OCI-LY1 (cell line): Measurements from ENCODE around the gene TAB3.

ENCODE experiments used
- H2AFZ ChIP-seq: fragments of 200-600 bp; sonication (generic), shearing (Covaris generic); 2 replicates; pipeline ENCODE4 v1.6.0; 2014; ENCODE audit warnings: antibody characterized with exemption, mild to moderate bottlenecking, low read length
- H3F3A ChIP-seq: fragments of 200-600 bp; sonication (generic), shearing (Covaris generic); 2 replicates; pipeline ENCODE4 v1.6.0; 2014; ENCODE audit warnings: mild to moderate bottlenecking, antibody characterized with exemption, low read length, moderate library complexity; ENCODE audit not compliant: insufficient read depth
- H3K27ac ChIP-seq: fragments of 200-600 bp; sonication (generic); 2 replicates; pipeline ENCODE4 v1.5.1; 2014; ENCODE audit warnings: low read length, mixed run types, mild to moderate bottlenecking, low read depth; ENCODE audit not compliant: poor library complexity, severe bottlenecking
- H3K27me3 ChIP-seq: fragments of 200-600 bp; sonication (generic); 2 replicates; pipeline ENCODE4 v1.6.0; 2014; ENCODE audit warnings: antibody characterized with exemption, mild to moderate bottlenecking, low read length, moderate library complexity; ENCODE audit not compliant: insufficient read depth
- H3K36me3 ChIP-seq: fragments of 200-600 bp; sonication (generic); 2 replicates; pipeline ENCODE4 v1.6.1; 2014; ENCODE audit warnings: mild to moderate bottlenecking, antibody characterized with exemption, low read length, moderate library complexity, mixed read lengths; ENCODE audit not compliant: insufficient read depth
- H3K4me1 ChIP-seq: fragments of 200-600 bp; sonication (generic); 2 replicates; pipeline ENCODE4 v1.5.1; 2014; ENCODE audit warnings: mild to moderate bottlenecking, low read length, moderate library complexity; ENCODE audit not compliant: insufficient read depth, severe bottlenecking
- H3K4me2 ChIP-seq: fragments of 200-600 bp; sonication (generic), shearing (Covaris generic); 2 replicates; pipeline ENCODE4 v1.6.1; 2014; ENCODE audit warnings: low read length
- H3K4me3 ChIP-seq: fragments of 200-600 bp; sonication (generic); 2 replicates; pipeline ENCODE4 v1.5.1; 2014; ENCODE audit warnings: low read length, low read depth, mild to moderate bottlenecking, mixed read lengths; ENCODE audit not compliant: poor library complexity, severe bottlenecking
- H3K79me2 ChIP-seq: fragments of 200-600 bp; shearing (Covaris generic); 2 replicates; pipeline ENCODE4 v1.6.1; 2016; ENCODE audit warnings: mixed run types, low read length, mixed read lengths; ENCODE audit not compliant: insufficient read depth
- H3K9ac ChIP-seq: fragments of 200-600 bp; sonication (generic), shearing (Covaris generic); 2 replicates; pipeline ENCODE4 v1.6.1; 2014; ENCODE audit warnings: mild to moderate bottlenecking, low read length, mixed read lengths
- H3K9me2 ChIP-seq: fragments of 200-600 bp; sonication (generic), shearing (Covaris generic); 2 replicates; pipeline ENCODE4 v1.6.1; 2014; ENCODE audit warnings: low read depth, mild to moderate bottlenecking, low read length, mixed read lengths
- H3K9me3 ChIP-seq: fragments of 200-600 bp; shearing (Covaris generic); 2 replicates; pipeline ENCODE4 v1.6.1; 2014; ENCODE audit warnings: low read length, mixed read lengths
- H4K20me1 ChIP-seq: fragments of 200-600 bp; sonication (generic), shearing (Covaris generic); 2 replicates; pipeline ENCODE4 v1.6.0; 2016; ENCODE audit warnings: mild to moderate bottlenecking, low read length; ENCODE audit not compliant: insufficient read depth
- EZH2 ChIP-seq: fragments of 200-600 bp; sonication (generic), shearing (Covaris generic); IDR thresholded peaks from 2 replicates; pipeline ENCODE4 v1.8.0; 2017; ENCODE audit warnings: borderline replicate concordance, mixed run types, mild to moderate bottlenecking, antibody characterized with exemption, low read length, moderate library complexity, mixed read lengths
- TF ChIP-seq, protein P1 (sequence below): fragments of 200-600 bp; sonication (generic), shearing (Covaris generic); IDR thresholded peaks from 2 replicates; pipeline ENCODE4 v1.5.1; 2017; ENCODE audit warnings: mild to moderate bottlenecking, antibody characterized with exemption, low read length, moderate library complexity, mixed read lengths

The TAB3 gene

DNA sequence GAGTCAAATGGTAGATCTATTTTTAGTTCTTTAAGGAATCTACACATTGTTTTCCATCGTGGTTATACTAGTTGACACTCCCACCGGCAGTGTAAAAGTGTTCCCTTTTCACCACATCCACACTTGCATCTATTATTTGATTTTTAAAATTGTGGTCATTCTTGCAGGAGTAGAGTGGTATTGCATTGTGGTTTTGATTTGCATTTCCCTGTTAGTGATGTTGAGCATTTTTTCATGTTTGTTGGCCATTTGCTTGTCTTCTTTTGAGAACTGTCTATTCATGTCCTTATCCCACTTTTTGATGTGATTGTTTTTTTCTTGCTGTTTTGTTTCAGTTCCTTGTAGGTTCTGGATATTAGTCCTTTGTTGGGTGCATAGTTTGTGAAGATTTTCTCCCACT is 70.0 kb downstream of the TAB3 start:
- no peak overlapping the region for H3K9ac ChIP-seq
- H3K4me2 ChIP-seq, result no peak overlapping the region
- no peaks in the 10 kb centered on the region for H3K27me3 ChIP-seq
- no peaks in the 10 kb centered on the region for H4K20me1 ChIP-seq
- no peaks in the 10 kb centered on the region for H3K9me2 ChIP-seq
- H3F3A ChIP-seq, result no peaks in the 10 kb centered on the region
- no peaks in the 10 kb centered on the region for H3K9me3 ChIP-seq
- no peak overlapping the region for H3K27ac ChIP-seq
- no peak overlapping the region for H2AFZ ChIP-seq
- H3K79me2 ChIP-seq, result no peaks in the 10 kb centered on the region
- H3K36me3 ChIP-seq, result no peaks in the 10 kb centered on the region
- no peak for TF ChIP-seq EZH2
- TF ChIP-seq, protein P1, sequence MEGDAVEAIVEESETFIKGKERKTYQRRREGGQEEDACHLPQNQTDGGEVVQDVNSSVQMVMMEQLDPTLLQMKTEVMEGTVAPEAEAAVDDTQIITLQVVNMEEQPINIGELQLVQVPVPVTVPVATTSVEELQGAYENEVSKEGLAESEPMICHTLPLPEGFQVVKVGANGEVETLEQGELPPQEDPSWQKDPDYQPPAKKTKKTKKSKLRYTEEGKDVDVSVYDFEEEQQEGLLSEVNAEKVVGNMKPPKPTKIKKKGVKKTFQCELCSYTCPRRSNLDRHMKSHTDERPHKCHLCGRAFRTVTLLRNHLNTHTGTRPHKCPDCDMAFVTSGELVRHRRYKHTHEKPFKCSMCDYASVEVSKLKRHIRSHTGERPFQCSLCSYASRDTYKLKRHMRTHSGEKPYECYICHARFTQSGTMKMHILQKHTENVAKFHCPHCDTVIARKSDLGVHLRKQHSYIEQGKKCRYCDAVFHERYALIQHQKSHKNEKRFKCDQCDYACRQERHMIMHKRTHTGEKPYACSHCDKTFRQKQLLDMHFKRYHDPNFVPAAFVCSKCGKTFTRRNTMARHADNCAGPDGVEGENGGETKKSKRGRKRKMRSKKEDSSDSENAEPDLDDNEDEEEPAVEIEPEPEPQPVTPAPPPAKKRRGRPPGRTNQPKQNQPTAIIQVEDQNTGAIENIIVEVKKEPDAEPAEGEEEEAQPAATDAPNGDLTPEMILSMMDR, result no peak
- H3K4me3 ChIP-seq, result no peak overlapping the region
- peaks cover 27% of the 10 kb centered on the region for H3K4me1 ChIP-seq

DNA sequence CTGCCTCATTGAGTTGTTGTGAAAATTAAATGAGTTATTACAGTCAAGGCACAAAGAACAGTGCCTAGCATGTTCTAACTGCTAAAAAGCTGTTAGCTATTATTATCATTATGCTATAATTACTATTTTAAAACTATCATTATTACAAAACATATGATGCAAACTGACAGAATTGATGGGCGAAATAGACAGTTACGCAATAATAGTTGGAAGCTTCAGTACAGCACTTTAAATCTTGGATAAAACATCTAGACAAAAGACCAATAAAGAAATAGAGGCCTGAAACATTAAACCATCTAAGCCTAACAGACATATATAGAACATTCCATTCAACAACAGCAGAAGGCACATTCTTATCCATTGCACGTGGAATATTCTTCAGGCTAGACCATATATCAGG is 73.0 kb downstream of the TAB3 start:
- no peaks in the 10 kb centered on the region for H3K9me3 ChIP-seq
- no peak overlapping the region for H2AFZ ChIP-seq
- H3K9me2 ChIP-seq, result no peaks in the 10 kb centered on the region
- no peak overlapping the region for H3K4me2 ChIP-seq
- no peaks in the 10 kb centered on the region for H3K27me3 ChIP-seq
- H3K4me1 ChIP-seq, result peaks cover 32% of the 10 kb centered on the region
- TF ChIP-seq EZH2, result no peak
- TF ChIP-seq, protein P1, result no peak
- no peaks in the 10 kb centered on the region for H4K20me1 ChIP-seq
- no peaks in the 10 kb centered on the region for H3K36me3 ChIP-seq
- H3K9ac ChIP-seq, result no peak overlapping the region
- no peaks in the 10 kb centered on the region for H3F3A ChIP-seq
- no peak overlapping the region for H3K27ac ChIP-seq
- no peaks in the 10 kb centered on the region for H3K79me2 ChIP-seq
- H3K4me3 ChIP-seq, result no peak overlapping the region

DNA sequence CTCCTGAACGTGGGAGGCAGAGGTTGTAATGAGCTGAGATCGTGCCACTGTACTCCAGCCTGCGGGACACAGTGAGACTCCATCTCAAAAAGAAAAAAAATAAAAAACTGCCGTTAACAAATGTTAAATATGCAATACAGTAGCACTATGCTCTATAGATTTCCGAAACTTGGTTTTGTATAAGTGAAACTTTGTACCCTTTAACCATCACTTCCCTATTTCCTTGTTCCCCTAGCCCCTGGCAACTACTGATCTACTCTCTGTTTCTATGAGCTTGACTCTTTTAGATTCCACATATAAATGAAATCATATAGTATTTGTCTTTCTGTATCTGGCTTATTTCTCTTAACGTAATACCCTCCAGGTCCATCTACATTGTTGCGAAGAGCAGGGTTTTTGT is 74.1 kb downstream of the TAB3 start:
- H3K27ac ChIP-seq, result no peak overlapping the region
- TF ChIP-seq, protein P1, result no peak
- no peak for TF ChIP-seq EZH2
- no peaks in the 10 kb centered on the region for H3K36me3 ChIP-seq
- no peak overlapping the region for H3K4me3 ChIP-seq
- no peak overlapping the region for H3K9ac ChIP-seq
- no peaks in the 10 kb centered on the region for H4K20me1 ChIP-seq
- H3K9me3 ChIP-seq, result no peaks in the 10 kb centered on the region
- H3K9me2 ChIP-seq, result no peaks in the 10 kb centered on the region
- H3K4me2 ChIP-seq, result no peak overlapping the region
- no peaks in the 10 kb centered on the region for H3F3A ChIP-seq
- no peaks in the 10 kb centered on the region for H3K27me3 ChIP-seq
- no peaks in the 10 kb centered on the region for H3K79me2 ChIP-seq
- H3K4me1 ChIP-seq, result peaks cover 32% of the 10 kb centered on the region
- no peak overlapping the region for H2AFZ ChIP-seq
